Measurements from ENCODE around the gene DHX29.
A peak's percentile ranks its signal among the peaks of the same experiment; 100 is the strongest.

Gene DHX29

GRCh38 chr5:55307383-55308253 is at the start of gene DHX29, which contains the start of gene MTREX (continued):
- TF ChIP-seq ZNF843 (tag by site-specific recombination; IDR thresholded peaks at IDR 0.05) (0 out of 2 replicates have a peak, but pooled peaks have one; percentile 34), ZNF670 (tag by site-specific recombination; IDR thresholded peaks at IDR 0.05; ENCODE audit: low read depth) (no peak), ZNF830 (tag by site-specific recombination; IDR thresholded peaks at IDR 0.05; ENCODE audit: low read depth) (no peak), ZNF311 (tag by site-specific recombination; IDR thresholded peaks at IDR 0.05; ENCODE audit: borderline replicate concordance) (no peak), PATZ1 (tag by site-specific recombination; IDR thresholded peaks at IDR 0.05) (peak; percentile 25; the same call in 1 of the 2 replicates), ZNF292 (tag by site-specific recombination; IDR thresholded peaks at IDR 0.05; ENCODE audit: borderline replicate concordance, low read depth) (no peak), ZNF280C (tag by site-specific recombination; IDR thresholded peaks at IDR 0.05) (no peak), ZNF530 (tag by site-specific recombination; IDR thresholded peaks at IDR 0.05; ENCODE audit: low read depth) (no peak), ZFP37 (tag by site-specific recombination; IDR thresholded peaks at IDR 0.05) (peak; percentile 81), PRDM4 (tag by site-specific recombination; IDR thresholded peaks at IDR 0.05) (no peak), ZNF423 (tag by site-specific recombination; IDR thresholded peaks at IDR 0.05) (no peak), ZNF16 (tag by site-specific recombination; IDR thresholded peaks at IDR 0.05; ENCODE audit: low read depth) (no peak), ZNF391 (tag by site-specific recombination; IDR thresholded peaks at IDR 0.05; ENCODE audit: borderline replicate concordance, low read depth) (peak; percentile 81; the same call in 1 of the 2 replicates), ZNF175 (tag by site-specific recombination; IDR thresholded peaks at IDR 0.05) (no peak), PRDM1 (tag by site-specific recombination; IDR thresholded peaks at IDR 0.05) (peak; percentile 96), MYNN (tag by site-specific recombination; IDR thresholded peaks at IDR 0.05; ENCODE audit: borderline replicate concordance) (no peak), OVOL3 (tag by site-specific recombination; IDR thresholded peaks at IDR 0.05) (0 out of 2 replicates have a peak, but pooled peaks have one; percentile 57), RBAK (tag by site-specific recombination; IDR thresholded peaks at IDR 0.05) (no peak), ZBTB1 (tag by site-specific recombination; IDR thresholded peaks at IDR 0.05) (no peak), ZNF133 (tag by site-specific recombination; IDR thresholded peaks at IDR 0.05) (no peak), ZNF169 (tag by site-specific recombination; IDR thresholded peaks at IDR 0.05) (no peak), REST (tag by site-specific recombination; IDR thresholded peaks at IDR 0.05) (peak; percentile 29; the same call in 1 of the 2 replicates), ZSCAN4 (tag by site-specific recombination; IDR thresholded peaks at IDR 0.05) (no peak), ZNF596 (tag by site-specific recombination; IDR thresholded peaks at IDR 0.05) (no peak; the same call in 1 of the 2 replicates), ZBTB21 (tag by site-specific recombination; IDR thresholded peaks at IDR 0.05) (peak; percentile 82), SP3 (tag by site-specific recombination; IDR thresholded peaks at IDR 0.05) (peak; percentile 66)

All from HEK293 (cell line).